GM23248 (cell line): ENCODE data around the gene PLEKHA6.

ENCODE experiments used
- EZH2 ChIP-seq: fragments of 200-600 bp; sonication (generic); IDR thresholded peaks from 2 replicates; pipeline ENCODE4 v1.6.1; 2018; ENCODE audit warnings: antibody characterized with exemption, mild to moderate bottlenecking; ENCODE audit not compliant: insufficient read depth, poor library complexity, severe bottlenecking
- EZH2phosphoT487 ChIP-seq: fragments of 200-600 bp; sonication (generic); IDR thresholded peaks from 2 replicates; pipeline ENCODE4 v1.6.1; 2018; ENCODE audit warnings: antibody characterized with exemption, moderate library complexity, mild to moderate bottlenecking, low read depth; ENCODE audit not compliant: insufficient read depth

- TF ChIP-seq EZH2phosphoT487, result no peak
- no peak for TF ChIP-seq EZH2
Measured at GRCh38 chr1:204314171-204314892, 45.4 kb downstream of the PLEKHA6 start.
